ENCODE data around the gene LPCAT3.
A peak's percentile ranks its signal among the peaks of the same experiment; 100 is the strongest.

LPCAT3 gene

GRCh38 chr12:6996040-6996441 lies 22.2 kb downstream of the LPCAT3 start:
- peak; percentile 57 for DNase-seq (ENCODE audit: low spot score)

GRCh38 chr12:6987956-6988553 lies 30.2 kb downstream of the LPCAT3 start:
- no peak for DNase-seq (ENCODE audit: low spot score)

- DNase-seq (ENCODE audit: low spot score) = no peak
Observed at GRCh38 chr12:6982532-6982931, 35.7 kb downstream of the LPCAT3 start.

- no peak for DNase-seq (ENCODE audit: low spot score)
Observed at GRCh38 chr12:6981152-6982052, 36.9 kb downstream of the LPCAT3 start.

GRCh38 chr12:6980740-6981139 lies 37.5 kb downstream of the LPCAT3 start:
- no peak for DNase-seq (ENCODE audit: low spot score)

- DNase-seq (ENCODE audit: low spot score) = no peak
Observed at GRCh38 chr12:6980075-6980474, 38.2 kb downstream of the LPCAT3 start.

GRCh38 chr12:6979453-6979852 lies 38.8 kb downstream of the LPCAT3 start:
- no peak for DNase-seq (ENCODE audit: low spot score)

GRCh38 chr12:6979021-6979420 lies 39.3 kb downstream of the LPCAT3 start:
- DNase-seq (ENCODE audit: low spot score) = no peak

GRCh38 chr12:6978611-6979011 lies 39.7 kb downstream of the LPCAT3 start:
- DNase-seq (ENCODE audit: low spot score) = no peak

- DNase-seq (ENCODE audit: low spot score) = no peak
Observed at GRCh38 chr12:6978188-6978587, 40.1 kb downstream of the LPCAT3 start.

GRCh38 chr12:6977653-6978052 lies 40.6 kb downstream of the LPCAT3 start:
- no peak for DNase-seq (ENCODE audit: low spot score)

GRCh38 chr12:6975297-6976032 lies 42.8 kb downstream of the LPCAT3 start:
- no peak for DNase-seq (ENCODE audit: low spot score)

GRCh38 chr12:6974180-6974579 lies 44.1 kb downstream of the LPCAT3 start:
- DNase-seq (ENCODE audit: low spot score) = no peak

GRCh38 chr12:6970096-6970527 lies 48.2 kb downstream of the LPCAT3 start:
- peak; percentile 13 for DNase-seq (ENCODE audit: low spot score)

- DNase-seq (ENCODE audit: low spot score) = no peak
Observed at GRCh38 chr12:6968426-6968825, 49.9 kb downstream of the LPCAT3 start.

GRCh38 chr12:6967651-6968100 lies 50.6 kb downstream of the LPCAT3 start:
- no peak for DNase-seq (ENCODE audit: low spot score)

- no peak for DNase-seq (ENCODE audit: low spot score)
Observed at GRCh38 chr12:6966351-6966750, 51.9 kb downstream of the LPCAT3 start.

GRCh38 chr12:6965714-6966113 lies 52.6 kb downstream of the LPCAT3 start:
- DNase-seq (ENCODE audit: low spot score) = peak; percentile 6

GRCh38 chr12:6965026-6965661 lies 53.1 kb downstream of the LPCAT3 start:
- DNase-seq (ENCODE audit: low spot score) = peak; percentile 90

- no peak for DNase-seq (ENCODE audit: low spot score)
Observed at GRCh38 chr12:6964605-6965025, 53.7 kb downstream of the LPCAT3 start.

GRCh38 chr12:6963791-6964413 lies 54.4 kb downstream of the LPCAT3 start:
- DNase-seq (ENCODE audit: low spot score) = no peak

Data from hepatic stellate cell (primary cell).